NCI-H2107 treated with DMSO at 0.1 percent for 48 hours (cell line): ENCODE data around the gene MCFD2.
"Not testable (repeated sequence)": the region's sequence is repeated elsewhere in the genome, so short reads cannot be mapped to it uniquely, and the experiment has no call there.

ENCODE experiments used
- DNase-seq: peaks from one replicate; lab custom pipeline; 2025; ENCODE audit not compliant: unreplicated experiment; lab: John Stamatoyannopoulos, UW

Gene MCFD2

DNA sequence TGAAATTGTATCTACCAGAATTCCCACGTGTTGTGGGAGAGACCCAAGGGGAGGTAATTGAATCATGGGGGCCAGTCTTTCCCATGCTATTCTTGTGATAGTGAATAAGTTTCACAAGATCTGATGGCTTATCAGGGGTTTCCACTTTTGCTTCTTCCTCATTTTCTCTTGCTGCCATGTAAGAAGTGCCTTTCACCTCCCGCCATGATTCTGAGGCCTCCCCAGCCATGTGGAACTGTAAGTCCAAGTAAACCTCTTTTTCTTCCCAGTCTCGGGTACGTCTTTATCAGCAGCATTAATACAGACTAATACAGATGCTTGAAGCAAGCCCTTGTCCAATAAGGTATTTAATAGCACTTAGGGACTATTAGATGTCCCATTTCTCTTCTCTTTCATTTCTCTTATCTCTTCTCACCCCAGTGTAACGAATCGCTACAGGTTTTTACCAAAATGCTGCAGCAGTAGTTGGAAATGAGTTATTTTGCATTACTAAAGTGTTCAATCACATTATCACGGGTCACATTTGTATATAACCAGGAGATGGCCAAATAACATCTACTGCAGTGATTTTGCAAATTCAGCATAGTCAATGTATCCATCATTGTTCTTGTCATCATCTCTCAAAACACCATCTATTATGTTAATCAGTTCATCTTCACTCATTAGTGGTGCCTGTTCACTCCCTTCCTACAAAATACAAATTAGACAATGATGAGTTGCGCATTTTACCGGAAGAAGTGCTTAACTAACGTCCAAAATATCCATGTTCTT lies 10.5 kb downstream of the MCFD2 start:
- not testable (repeated sequence) for DNase-seq

DNA sequence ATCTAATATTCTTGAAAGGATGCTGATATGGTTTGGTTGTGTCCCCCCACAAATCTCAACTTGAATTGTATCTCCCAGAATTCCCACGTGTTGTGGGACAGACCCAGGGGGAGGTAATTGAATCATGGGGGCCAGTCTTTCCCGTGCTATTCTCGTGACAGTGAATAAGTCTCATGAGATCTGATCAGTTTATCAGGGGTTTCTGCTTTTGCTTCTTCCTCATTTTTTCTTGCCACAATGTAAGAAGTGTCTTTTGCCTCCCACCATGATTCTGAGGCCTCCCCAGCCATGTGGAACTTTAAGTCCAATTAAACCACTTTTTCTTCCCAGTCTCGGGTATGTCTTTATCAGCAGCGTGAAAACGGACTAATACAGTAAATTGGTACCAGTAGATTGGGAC lies 12.6 kb downstream of the MCFD2 start:
- DNase-seq = not testable (repeated sequence)

DNA sequence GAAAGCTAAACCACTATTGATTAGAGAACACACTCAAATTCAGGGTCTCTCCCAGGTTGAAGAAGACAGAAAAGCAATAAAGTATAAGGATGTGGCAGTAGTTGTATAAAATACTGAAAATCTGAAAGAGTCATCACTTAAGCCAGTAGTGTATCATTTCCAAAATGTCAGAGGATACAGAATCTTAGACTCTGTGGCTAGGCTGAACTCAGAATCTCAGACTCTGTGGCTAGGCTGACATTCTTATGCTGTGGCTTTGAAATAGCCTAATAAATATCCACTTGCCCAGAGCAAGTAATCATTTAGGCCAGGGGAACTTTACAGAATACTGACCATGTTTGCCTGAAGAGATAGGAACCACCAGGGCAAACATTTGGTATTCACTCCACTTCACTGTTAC lies 13.1 kb downstream of the MCFD2 start:
- no peak for DNase-seq

DNA sequence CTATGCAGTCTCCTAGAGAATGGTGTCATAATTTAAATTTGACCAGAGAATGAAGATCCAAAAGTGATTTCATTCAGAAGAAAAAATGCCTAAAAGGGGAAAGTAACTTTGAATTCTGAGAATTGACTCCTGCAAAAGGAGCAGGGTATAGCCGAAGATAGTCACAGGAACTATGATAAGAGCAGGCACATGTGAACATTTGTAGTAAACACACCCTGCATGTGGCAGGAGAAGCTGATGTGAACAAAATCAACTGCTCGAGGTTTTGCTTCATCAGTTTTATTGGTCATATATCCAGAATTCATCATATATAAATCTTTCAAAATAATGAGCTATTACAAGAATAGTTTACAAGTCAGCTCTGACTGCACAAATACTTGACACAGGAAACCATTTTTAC lies 14.0 kb downstream of the MCFD2 start:
- DNase-seq = no peak

DNA sequence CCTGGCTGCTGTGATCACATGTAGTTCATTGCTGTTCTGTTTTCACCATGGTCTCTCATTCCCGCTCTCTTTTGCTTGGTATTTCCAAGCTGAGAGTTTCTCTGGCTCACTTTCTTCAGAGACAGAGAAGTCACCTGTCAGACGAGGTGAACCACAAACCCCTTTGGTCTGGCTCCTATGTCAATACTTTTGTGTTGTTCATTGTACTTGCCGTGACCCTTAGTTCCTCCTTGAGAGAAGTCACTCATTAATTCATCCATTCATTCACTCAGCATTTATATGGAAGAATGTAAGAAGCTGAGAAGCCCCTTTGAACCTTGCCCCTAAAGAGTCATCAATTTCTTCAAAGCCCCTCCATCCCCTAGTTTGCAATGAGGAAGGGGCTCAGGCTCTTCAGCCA lies 15.2 kb downstream of the MCFD2 start:
- no peak for DNase-seq

DNA sequence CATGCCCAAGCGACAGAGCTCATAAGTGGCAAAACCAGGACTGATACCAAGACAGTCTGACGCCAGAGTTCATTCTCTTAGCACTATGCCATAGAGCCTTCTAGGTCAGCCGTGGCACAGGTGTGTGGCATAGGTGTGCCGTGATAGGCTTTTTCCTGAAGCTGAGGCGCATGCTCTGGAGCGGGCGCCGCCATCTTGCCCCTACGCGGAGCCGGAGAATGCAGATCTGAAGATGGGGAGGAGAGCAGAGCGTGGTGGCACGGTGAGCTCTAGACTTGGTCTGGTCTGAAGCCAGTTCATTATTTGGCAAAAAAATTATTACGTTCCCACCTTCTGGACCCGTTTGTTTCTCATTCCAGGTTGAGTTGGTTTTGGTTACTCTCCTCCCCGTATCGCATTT lies 16.6 kb downstream of the MCFD2 start:
- DNase-seq = no peak

DNA sequence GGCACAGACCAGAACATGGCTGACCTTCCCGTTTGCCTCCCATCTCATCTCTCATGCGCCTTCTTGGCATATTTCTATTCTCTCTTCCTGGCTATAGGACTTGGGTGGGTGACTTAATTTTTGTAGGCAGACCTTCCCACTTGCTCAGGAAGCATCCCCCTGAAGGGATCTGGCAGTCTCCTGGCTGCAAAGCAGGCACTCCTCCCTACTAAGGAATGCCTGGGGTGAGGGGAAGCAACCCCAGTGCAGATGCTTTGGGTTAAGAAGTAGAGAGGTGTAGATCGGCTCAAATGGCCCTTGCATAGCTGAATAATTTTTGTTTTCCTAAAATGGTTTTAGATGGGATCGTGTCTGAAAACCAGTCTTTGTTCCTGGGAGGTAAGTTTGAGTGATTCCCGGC lies 17.6 kb downstream of the MCFD2 start:
- DNase-seq = no peak

DNA sequence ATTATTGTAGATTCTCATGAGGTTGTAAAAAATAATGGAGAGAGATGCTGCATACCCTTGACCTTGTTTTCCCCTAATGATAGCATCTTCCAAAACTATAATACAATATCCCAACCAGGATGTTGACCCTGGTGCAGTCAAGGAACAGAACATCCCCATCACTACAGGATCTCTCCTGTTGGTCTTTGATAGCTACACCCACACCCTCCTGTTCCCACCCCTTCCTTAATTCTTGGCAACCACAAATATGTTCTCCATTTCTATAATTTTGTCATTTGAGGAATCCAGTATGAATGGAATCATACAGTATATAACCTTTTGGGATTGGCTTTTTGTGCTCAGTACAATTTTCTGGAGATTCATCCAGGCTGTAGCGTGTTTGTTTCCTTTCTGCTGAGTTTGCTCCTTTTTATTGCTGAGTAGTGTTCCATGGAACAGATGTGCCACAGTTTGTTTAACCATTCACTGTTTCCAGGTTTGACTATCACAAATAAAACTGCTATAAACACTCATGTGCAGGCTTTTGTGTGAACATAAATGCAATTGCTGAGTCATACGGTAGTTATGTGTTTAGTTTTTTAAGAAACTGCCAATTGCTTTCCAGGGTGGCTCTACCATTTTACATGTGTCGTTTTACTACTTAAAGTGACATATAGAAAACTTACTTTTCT lies 22.2 kb downstream of the MCFD2 start:
- DNase-seq = no peak

DNA sequence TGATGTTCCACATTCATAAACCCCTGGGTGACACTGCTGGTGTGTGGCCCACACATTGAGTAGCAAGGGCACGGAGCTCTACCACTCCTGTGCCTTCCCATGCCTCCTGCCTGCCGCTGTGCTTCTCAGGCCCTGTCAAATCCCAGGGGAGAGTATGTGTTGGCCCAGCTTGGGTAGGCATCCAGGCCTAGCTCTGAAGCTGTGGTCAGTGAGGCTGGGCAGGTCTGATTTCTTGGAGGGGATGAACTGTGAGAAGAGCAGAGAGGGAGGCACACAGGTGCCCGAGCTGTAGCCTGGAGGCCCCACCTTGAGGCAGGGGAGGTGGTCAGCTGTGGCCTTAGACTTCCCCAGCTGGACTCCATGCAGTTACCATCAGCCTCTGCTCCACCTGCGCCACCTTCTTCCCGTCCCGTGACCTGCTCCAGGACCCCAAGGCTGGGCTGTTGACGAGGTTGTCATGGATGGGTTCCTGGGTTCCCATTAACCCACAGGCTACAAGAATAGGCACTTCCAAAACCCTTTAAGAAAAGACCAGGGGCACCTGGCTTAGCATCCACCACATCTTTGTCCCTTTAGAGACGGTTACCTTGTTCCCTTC lies 23.6 kb downstream of the MCFD2 start:
- no peak for DNase-seq

DNA sequence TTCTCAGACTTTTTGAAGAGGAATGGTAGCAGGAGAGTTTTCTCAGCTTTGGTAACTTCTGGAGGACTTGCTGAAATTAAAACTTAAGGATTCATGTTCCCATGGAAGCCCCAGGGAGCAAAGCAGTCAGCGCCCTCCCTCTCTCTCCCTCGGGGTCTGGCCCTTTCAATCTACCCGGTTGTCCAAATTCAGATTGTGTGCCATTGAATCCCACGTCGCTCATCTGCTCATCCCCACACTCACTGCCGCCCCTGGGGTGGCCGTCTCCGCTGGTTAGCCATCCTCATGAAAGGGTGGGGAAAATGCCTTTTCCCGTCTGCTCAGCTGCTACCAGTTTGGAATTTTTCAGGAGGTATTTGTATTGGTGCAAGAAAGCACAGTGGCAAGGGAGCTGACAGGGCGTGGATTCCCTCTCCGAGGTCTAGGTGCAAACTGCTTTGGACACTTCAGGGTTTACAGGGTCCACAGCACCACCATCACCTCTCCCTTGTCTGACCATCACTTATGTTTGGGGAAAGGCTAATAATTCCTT lies 27.1 kb downstream of the MCFD2 start:
- no peak for DNase-seq

DNA sequence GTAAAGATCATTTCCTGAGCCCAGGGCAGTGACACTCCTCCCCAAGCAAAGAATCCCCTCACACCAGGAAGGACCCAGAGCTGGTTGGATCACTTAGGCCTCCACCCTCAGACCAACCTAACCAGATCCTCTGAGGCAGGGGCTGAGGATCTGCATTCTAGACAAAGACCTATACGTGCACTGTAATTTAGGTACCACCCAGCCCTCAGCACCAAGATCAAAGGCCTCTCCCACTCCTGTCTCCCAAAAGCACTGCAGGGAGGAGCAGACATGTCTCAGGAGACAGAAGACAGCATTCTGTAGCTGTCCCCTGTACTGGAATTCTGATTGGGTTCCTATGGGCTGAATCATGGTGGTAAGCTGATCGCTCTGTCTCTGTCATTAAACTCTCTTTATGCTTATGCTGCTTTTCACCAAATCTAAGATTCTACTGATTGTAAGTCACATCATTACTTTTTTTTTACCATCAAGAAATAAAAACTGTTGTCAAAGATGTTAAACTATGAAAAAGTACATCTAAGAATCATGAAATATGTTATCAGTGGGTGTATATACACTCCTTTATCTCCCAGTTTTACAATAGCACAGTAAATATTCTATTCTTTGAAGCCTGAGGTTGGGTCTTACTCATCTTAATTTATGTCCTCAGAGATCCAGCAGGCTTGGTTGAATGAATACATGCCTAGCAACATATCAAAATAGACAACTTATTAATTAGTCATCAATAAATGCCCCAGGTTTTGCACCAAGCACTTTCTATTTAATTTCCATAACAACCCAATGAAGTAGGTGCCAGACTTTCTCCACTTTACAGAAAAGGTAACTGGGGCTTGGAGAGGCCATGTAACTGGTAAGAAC lies 28.3 kb downstream of the MCFD2 start:
- no peak for DNase-seq

DNA sequence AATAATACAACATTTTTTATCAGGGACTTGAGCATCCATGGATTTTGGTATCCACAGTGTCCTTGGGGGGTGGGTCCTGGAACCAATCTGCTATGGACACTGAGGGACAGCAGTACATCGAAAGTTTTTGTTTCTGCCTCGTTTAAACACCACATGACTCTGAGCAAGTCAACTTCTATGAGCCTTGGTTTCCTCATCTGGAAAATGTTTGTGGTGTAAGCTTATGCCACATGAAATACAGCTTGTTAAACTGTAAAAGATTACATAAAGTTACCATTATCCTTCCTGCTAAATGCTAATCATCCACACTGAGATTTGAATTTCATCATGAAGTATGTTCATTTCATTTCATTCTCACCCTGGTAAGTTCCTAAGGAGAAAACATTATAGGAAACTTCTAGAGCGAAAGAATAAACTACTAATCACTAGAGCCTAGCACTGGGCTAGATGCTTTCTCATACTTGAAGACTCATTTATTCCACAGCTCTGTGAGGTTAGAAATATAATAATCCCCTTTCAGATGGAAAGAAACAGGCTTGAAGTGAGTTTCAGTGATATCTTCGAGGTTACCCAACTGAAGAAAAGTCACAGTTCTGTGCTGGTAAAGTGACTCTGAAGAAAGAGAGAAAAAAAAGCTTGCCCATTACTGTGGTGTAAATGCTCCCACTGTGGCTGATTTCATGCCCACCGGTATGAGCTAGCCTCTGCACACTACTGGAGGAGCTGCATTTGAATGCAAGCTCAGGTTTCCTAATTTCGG lies 29.2 kb downstream of the MCFD2 start:
- DNase-seq = no peak

DNA sequence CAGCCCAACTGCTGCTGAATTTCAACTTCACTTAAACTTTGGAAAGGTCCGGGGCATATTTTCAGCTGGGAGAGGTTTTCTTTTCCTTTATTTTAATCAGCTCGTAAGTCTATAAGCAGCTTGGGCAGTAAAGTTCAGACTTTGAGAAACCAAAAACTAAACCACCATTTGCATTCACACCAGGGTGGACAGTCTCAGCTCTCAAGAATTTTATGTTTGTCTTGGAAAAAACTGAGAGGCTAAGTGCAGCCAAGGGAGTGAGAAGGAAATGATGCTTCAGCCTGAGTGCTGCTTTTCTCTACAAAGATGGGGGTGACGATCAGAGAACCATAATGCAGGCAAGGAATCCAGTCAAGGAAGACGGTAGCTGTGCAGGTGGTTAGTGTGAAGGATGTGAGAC lies 30.2 kb downstream of the MCFD2 start:
- DNase-seq = no peak

DNA sequence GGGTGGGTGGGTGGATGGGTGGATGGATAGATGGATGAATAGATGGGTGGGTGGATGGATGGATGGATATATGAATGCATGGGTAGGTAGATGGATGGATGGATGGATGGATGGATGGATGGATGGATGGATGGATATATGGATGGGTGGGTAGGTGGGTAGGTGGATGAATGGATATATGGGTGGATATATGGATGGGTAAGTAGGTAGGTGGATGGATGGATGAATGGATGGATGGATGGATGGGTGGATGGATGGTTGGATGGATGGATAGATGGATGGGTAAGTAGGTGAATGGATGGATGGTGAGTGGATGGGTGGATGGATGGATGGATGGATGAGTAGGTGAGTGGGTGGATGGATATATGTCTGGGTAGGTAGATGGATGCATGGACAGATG lies 36.1 kb downstream of the MCFD2 start:
- DNase-seq = no peak

DNA sequence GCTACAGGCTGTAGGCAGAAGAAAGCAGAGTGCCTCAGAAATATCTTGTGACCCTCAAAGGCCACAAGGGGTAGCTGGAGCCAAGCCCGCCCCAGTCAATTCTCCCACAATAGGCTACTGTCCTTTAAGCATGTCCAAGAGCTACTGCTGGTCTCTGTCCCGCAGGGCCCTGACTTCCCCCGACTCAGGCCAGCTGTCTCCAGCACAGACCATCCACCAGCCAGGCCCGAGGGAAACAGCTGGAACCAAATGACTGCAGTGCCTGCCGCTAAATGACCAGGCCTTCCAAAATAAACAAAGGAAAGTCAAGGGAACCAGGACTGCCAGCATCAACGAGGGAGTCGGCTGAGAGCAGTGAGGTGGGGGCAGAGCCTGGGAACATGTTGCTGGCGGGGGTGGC lies 36.7 kb downstream of the MCFD2 start:
- no peak for DNase-seq

DNA sequence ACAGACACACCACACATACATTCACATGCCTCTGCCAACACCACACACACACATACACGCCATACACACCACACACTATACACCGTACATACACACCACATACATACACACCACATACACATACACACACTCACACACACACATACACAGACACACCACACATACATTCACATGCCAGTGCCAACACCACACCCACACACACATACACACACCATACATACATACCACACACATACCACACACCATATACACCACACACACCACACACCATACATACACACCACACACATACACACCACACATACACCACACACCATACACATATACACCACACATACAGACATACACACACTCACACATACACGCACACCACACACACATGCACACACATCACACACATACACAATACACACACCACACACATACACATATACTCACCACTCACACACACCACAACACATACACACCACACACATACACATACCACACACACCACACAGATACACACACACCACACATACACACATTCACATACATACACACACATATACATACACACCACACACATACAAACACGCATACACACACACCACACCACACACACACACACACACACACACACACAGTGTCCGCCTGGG lies 37.2 kb downstream of the MCFD2 start:
- no peak for DNase-seq

DNA sequence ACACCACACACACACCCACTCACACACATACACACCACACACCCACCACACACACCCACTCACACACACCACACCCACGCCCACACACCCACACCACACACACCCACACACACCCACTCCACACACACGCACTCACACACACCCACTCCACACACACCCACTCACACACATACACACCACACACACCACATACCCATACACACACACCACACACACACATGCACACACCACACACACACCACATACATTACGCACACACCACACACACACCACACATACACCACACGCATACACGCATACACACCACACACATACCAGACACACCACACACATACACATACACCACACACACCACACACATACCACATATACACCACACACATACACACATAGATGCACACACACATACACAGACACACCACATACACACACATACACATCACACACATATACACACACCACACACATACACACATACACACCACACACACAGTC lies 37.9 kb downstream of the MCFD2 start:
- no peak for DNase-seq

DNA sequence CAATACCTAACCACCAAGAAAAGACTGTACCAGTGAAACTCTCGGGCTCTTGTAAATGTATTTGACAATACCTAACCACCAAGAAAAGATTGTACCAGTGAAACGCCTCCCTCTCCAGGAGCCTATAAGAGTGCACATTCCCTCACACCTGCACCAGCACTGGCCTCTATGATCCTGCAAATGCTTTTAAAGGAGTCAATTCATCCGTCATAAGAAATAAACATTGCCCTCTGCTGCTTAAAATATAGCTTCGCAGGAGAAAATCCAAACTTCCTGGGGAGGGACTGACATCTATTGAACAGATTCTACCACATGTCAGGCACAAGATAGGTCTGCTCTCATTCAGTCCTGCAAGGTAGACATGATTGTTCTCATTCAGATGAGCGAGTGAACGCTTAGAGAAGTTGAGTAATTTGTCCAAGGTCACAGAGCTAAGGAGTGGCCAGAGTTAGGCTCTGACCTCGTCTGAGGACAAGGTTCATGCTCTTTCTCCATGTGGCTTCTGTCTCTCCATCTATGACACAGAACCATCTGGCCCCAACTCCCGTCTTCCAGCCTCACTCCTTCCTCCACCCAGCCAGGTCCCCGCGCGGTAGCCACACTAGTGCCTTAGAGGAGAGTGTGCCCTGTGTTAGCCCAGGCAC lies 38.7 kb downstream of the MCFD2 start:
- DNase-seq = peak; percentile 10

DNA sequence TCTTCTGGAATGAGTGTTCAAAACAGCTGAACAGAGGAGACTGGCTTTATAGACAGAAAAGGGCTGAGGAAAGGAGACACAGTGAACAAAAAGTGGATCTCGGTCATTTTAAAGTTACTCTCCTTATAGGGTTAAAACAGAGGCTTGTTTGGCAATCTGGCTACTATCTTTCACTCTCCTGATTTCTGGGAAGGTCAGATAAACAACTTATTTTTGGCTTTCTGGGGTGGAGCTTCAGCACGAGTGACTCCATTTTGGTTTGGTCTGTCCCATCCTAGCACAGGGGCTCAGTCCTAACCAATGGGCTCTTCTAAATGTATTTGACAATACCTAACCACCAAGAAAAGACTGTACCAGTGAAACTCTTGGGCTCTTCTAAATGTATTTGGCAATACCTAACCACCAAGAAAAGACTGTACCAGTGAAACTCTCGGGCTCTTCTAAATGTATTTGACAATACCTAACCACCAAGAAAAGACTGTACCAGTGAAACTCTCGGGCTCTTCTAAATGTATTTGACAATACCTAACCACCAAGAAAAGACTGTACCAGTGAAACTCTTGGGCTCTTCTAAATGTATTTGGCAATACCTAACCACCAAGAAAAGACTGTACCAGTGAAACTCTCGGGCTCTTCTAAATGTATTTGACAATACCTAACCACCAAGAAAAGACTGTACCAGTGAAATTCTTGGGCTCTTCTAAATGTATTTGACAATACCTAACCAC lies 39.5 kb downstream of the MCFD2 start:
- not testable (repeated sequence) for DNase-seq
